GM18858 (cell line): Measurements from ENCODE around the gene OSTF1.

Experiments
- ATAC-seq: cut with Tn5 transposase; IDR thresholded peaks from one replicate; pipeline ENCODE4 v1.9.1; 2021; ENCODE audit not compliant: unreplicated experiment

OSTF1 gene

DNA sequence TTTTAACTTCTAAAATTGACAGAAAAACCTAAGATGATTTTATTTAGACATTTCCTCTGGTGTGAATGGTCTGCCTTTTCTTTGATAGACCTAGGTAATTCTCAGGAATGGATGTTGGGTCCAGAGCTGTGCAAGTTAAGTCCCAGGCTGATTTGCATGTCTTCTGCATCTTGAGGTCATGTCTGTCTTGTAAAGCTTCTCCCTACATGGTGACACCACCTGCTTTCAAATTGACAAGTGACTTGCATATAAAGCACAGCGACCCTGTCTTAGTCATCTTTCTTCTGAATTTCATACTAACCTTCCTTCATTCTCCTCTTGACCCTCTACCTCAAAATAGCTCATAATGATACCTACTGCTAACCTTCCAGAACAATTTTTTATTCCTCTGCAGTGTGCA lies 29.2 kb downstream of the OSTF1 start:
- ATAC-seq = no peak

DNA sequence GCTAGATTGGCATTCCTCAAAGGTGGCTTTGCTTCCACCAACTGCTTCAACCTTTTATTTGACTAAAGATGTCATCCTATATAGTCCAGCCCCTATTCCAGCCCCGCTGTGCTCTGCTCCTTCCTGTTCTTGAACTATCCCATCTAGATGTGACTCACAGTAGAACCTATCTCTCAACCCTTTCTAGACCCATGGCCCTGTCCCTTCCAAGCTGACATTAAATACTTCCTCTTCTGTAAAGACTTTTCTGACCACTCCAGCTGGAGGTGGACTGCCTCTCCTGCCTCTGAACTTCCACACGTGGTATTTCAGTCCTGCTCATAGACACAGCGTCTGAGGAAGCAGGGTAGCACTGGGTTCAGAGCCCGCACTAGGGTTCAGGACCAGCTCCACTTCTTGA lies 32.4 kb downstream of the OSTF1 start:
- no peak for ATAC-seq

DNA sequence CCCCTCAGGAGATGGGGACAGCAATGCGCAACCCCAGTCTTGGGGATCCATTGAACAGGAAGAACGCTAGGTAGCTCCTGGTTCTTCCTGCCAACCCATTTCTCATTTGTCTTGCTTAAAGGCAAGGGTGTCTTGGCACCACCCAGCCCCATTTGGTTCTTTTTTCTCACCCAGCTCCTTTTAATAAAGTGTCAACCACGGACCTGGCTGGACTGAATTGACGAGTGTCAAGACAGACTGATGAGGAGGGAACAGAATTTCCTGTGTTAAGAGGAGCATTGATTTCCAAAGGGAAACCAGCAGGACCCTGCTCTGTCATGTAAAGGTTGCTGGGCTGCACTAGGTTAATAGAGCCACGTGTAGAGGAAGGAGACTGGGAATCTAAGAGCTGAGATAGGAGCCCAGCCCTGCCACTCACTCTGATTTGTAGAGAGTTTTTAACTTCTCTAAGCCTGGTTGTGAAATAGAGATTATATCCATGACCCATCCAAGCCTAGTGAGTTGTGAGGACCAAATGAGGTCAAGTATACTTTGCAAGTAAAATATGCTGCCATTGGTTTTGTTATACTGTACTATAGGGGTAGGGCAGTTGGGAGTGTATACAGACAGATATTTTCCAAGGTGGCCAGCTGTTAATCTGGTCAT lies 33.7 kb downstream of the OSTF1 start:
- no peak for ATAC-seq

DNA sequence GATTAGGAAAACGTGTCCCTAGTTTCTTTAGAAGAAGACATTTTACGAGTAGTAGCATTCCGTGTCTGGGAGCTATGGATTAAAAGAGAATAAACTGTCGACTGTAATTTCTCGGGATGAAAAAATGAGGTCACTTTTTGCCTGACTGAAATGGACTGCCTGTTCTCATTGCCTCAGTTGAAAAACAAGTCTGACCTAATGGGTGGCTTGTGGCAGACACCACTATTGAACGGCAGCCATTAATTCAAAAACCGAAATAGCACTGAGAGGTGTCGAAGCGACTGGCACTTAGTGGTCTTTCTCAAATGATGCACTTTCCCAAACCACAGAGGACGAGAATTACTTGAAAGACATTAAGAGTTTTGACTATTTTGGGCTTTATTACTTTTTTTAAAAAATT lies 35.4 kb downstream of the OSTF1 start:
- ATAC-seq = no peak

DNA sequence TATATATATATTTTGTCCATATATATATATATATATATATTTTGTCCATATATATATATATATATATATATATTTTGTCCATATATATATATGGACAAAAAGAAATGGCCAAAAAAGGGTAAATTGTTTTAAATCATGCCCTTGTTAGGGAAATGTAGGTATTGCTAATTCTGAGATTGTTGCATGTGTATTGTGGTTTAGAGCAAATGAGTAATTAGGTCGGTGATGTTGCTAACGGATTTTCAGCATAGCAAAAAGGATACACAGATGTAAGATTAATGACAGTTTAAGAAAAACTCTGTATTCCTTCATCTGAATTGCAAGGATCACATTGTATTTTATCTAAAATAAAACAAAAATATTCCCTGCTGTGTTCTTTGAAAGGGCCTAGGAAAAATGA lies 40.2 kb downstream of the OSTF1 start:
- ATAC-seq = no peak

DNA sequence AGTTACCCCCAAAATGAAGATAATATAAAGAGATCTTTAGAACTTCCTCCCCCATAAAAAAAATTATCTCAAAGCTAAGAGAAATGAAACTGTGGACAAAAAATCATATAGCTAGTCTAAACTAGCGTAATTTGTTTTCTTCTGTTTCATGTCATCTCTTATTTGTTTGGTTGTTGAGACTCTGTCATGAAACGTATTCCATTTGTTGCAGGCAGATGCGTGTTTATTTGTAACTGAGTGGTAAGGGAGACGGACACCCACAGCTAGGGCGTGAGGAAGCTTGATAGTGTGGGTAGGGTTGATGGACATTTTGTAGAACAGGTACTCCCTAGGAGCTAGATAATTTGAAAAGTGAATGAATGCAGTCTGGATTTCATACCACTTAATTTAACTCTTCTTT lies 41.9 kb downstream of the OSTF1 start:
- no peak for ATAC-seq

DNA sequence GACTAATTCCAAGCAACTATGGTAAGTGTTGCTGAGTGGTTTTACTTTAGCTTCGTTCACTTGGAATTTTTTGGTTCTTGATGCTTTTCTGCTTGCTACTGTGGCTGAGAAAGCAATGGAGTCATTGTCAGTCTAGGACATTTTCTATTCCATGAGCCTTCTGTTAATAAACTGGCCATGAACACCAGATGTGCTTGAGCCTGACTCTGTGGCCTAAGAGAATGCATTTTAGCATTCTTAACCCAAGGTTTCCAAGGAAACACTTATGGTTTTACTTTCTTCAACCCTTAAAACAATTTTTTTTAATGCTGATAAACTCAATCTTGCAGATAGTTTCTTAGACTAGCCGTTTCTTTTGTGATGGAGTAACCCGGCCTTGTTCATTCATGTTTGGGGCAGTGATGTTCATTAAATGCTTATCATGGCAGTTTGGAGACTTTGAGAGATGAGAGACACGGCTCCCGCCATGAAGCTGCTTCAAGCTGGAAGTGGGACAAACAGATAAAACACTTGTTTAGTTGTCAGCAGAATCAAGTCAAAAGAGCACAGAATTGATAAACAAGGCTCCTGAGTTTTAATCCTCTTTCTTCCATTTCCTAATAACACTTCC lies 42.4 kb downstream of the OSTF1 start:
- ATAC-seq = no peak

DNA sequence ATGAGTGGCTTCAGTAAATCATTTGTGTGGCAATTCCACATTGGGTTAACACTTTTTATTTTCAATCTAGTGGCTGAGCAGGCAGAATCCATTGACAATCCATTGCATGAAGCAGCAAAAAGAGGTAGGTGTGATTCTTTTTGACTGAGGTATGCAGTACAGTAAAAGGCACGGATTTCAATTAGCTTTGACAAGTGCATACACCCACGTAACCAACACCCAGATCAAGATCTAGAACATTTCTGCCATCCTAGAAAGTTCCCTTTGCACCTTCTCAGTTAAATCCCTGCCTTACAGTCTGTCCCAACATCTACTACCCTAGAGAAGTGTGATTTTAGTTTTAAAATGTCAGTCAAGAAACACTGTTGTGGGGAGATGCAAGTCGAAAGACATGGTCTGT lies 43.4 kb downstream of the OSTF1 start:
- no peak for ATAC-seq

DNA sequence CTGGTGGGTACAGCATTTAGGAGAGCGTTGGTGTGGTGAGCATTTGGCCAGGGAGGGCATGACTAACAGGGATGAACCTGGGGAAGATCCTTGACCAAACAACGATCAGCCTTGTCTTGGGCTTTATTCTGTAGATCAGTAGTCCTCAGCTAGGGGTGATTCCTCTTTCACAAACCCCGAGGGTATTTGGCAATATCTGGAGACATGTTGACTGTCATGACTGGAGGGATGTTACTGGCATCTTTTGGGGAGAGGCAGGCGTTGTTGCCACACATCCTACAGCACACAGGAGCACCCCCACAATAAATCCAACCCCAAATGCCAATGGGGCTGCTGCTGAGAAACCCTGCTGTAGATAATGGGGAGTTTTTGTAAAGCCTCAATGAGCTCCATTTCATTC lies 43.9 kb downstream of the OSTF1 start:
- ATAC-seq = no peak

DNA sequence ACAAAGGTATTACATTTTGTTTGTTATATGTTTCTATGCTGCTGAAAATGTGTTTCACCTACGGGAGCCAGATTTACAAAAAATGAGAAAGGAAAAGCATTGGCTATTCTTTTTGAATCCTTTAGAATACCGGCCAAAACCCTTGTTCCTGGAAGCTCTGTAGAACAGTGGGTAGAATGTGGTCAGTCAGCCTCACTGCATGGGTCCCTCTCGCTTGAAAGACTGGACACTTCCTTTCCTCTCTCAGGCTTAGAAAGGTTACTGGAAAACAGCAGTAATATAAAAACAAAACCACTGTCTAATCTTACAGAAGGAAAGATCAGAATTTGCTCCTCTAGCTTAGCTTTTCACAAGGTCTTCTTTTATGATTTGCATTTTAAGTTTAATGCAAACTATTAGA lies 45.1 kb downstream of the OSTF1 start:
- ATAC-seq = no peak

DNA sequence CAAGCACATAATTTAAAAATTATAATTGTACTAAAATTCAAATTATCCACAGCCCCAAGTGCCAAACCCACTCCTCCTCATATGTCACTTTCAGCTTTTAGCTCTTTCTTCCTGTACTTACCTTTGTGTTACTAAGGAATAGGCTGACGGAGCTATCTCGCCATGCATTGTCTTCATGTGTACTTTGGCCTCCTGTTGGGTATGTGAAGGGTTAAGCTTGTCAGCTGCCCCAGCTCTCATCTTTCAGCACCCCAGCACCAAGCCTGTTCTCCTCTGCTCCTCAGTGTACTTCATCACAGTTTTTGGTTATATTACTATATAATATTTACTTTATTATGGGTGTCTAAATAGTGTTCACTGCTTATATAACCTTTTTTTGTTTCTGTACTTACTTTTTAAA lies 46.2 kb downstream of the OSTF1 start:
- ATAC-seq = no peak

DNA sequence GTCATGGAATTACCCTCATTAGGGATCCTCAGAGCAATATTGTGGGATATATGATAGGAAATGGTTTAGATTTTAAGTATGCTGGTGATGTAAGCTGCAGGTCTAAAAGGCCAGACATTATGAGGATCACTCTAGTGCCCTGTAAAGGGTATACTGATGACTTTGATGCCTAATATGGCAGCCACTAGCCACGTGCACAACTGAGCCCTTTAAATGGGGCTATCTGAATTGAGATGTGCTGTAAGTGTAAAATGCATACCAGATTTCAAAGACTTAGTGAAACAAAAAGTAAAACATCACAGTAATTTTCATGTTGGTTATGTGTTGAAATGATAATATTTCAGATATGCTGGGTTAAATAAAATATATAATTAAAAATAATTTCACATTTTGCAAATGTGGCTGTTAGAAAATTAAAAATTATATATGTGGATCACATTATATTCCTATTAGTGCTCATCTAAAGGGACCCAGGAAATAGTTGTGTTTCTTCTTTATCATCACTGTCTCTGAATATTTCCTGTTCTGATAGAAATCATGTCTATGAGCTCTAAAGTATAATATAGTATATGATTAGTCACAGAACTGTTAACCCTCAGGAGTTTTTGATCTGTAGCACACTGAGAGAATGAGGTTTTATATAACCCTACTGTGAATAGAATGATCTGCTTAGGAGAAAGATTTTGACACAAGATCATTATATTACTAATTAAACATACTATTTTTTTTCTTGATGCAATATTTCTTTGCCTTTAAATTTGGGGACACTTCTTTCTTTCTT lies 50.1 kb downstream of the OSTF1 start:
- no peak for ATAC-seq

DNA sequence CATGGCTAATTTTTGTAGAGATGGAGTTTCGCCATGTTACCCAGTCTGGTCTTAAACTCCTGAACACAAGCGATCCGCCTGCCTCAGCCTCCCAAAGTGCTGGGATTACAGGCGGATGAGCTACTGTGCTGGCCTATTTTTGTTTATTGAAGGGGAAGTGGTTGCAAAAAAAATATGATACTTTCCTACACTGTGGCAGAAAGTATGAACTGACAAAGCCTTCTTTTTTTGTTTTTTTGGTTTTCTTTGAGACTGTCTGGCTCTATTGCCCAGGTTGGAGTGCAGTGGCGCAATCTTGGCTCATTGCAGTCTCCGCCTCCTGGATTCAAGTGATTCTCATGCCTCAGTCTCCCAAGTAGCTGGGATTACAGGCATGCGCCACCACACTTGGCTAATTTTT lies 50.9 kb downstream of the OSTF1 start:
- ATAC-seq = no peak

DNA sequence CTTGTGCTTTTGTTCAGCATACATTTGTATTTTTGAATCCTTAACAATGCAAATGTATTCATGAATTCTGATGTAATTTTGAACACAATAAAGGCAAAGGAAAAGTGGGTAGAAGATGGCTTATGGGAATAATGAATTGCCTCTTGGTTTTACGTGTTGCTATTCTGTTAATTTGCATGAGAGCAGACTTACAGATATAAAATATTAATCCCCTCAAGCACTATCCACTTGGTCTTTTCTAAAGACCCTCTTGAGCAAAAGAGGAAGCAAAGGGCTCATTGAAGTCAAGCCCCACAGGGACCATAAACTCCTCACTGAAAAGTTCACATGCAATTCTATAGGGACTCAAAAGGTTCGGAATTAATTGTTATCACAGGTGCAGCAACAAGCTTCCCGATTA lies 51.9 kb downstream of the OSTF1 start:
- no peak for ATAC-seq

DNA sequence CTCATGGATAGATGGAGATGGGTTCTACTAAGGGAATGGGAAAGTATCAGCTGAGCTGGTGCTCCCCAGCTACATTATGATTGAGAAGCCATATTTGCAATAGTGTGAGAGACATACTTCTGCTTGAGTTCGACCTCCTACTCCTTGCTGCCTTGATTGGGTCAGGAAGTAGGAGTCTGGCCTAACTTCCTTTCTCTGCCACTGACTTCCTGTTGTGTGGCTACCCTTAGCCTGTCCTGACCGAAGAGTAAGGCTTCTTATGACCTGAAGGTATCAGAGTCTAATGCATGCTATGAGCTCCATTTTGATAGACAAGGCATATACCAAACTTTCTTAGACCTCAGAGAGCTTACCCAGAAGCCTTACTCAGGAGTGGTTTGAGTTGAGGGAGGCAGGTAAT lies 53.9 kb downstream of the OSTF1 start:
- ATAC-seq = no peak

DNA sequence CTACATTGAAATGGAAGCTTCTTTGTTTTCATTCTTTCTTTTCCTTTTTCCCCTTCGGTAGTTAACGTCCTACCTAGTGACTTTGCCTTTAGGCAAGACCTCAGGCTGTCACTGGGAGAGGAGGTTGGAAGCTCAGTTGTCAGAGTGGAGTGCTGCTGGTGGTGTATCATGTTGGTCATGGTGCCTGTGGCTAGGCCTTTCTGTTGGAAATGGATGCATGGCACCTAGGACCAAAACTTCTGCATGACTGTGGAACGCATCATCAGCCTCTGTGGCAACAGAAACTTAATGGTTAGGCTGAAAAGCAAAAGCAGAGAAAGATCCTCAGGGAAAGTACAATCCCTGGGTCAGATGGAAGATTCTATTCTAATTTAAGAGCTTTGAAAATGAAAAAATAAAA lies 57.9 kb downstream of the OSTF1 start:
- no peak for ATAC-seq

DNA sequence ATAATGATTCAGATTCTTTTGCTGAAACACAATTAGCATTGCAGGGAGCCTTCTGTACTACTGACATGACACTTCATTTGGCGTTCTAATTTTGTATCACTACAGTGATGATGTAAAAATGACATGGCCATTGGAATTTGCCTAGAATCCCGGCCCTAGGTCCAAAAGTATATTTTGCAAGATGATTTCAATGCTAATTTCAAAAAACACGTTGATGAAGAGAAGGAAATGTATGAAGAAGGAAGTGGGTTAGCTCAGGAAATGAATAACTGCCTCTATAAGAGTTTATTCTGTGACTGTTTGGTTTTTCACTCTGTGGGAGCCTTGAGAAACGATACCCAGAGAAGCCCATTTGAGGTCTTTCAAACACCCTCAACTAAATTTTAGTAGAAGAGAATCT lies 59.3 kb downstream of the OSTF1 start:
- ATAC-seq = peak; percentile 51

DNA sequence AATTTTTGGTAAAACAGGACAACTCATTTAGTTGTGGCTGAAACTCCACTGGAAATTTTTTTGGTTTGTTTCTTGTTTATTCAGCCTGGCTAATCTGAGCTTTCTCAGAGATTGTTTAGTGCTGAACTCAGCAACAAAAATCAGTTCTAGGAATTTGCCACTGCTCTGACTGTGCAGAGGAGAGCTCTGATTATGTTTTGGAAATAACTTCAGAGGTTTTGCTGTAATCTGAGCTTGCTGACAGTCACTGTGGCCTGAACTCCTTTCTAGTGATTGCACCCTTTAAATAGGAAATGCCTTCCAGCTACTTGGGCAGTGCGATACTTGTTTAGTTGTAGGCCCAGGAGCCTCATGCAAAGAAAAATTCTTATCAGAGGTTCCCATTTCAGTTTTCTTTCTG lies 60.2 kb downstream of the OSTF1 start:
- ATAC-seq = no peak

DNA sequence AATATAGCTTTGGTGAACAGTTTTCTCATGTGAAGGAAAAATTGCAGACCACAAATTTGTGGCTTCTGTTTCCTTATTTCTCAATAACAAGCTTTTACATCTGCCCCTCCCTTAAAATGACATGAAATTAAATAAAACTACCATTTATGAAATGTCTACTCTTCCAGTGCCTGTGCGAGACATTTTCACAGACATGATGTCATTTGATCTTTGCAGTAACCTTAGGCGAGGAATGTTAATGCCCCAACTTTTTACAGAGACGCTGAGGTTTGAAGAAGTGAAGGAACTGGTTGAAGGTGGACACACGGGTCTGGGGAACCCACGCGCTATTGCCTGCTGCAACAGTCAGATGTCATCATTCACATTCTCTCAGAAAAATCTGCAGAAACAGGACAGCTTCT lies 61.5 kb downstream of the OSTF1 start:
- ATAC-seq = no peak

DNA sequence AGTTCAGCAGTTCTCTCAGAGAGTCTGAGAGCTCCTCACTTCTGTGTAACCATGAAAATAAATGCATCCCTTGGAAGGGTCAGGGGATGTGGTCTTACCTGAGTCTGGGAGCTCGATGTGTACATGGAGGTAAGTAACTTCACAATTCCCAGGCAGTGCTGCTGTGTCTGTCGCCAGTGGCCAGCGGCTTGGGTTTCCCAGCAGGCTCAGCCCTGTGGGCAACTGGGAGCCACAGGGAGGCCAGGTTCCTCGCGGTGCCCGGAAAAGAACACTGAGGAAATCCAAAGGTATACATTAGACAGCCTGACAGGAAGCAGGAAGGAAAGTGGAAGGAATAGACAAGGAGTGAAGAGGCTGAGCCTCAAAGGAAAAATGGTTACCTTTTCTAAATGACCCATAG lies 62.2 kb downstream of the OSTF1 start:
- ATAC-seq = no peak

DNA sequence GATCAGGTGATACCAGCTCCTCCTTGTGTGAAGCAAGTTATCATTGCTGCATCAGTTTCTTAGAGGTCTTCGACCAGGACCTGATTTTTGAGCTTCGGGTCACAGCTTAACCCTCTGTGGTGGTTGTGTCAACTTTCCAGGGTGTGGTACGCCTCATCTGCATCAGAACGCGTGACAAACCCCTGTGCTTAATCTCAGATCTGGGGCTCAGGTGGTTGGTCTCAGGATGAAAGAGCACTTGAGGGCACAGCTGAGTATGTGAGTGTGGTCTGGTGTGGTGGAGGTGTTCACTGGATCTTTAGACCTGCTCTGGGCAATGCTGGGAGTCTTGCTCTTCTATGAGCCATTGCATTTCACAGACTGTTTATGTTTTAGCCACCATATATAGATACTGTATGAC lies 64.1 kb downstream of the OSTF1 start:
- no peak for ATAC-seq

DNA sequence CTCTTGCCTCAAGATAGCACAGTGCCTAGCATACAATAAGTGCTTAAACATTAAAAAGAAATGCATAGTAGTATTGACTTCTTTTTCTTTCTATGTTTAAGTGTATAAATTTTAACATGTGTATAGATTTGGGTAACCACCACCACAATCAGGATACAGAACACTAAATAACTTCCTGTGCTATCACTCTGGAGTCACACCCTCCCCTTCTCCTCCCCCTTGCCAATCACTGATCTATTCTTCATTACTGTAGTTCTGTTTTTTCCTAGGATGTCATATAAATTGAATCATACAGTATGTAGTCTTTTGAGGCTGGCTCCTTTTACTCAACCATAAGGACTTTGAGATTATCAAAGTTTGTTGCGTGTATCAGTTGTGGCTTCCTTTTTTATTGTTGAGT lies 68.5 kb downstream of the OSTF1 start:
- no peak for ATAC-seq
